Brain pericyte (primary cell): ENCODE measurements around the gene ZNF254.
"Not testable (repeated sequence)": the region's sequence is repeated elsewhere in the genome, so short reads cannot be mapped to it uniquely, and the experiment has no call there.

ENCODE experiments used
- DNase-seq: peaks from one replicate; pipeline ENCODE4 v3.0.0-alpha.2; 2012; ENCODE audit warnings: low read depth, low spot score

Gene ZNF254

GRCh38 chr19:24086974-24087595, at the start of gene ZNF254:
TSS of gene ZNF254 (plus strand) at chr19:24087187. CDS start at chr19:24087308, 121 bp downstream.
- peak; percentile 81 for DNase-seq

- no peak for DNase-seq
Measured at GRCh38 chr19:24040621-24041020, 46.4 kb upstream of the ZNF254 start.

GRCh38 chr19:24041326-24041725, 45.7 kb upstream of the ZNF254 start:
- not testable (repeated sequence) for DNase-seq

- DNase-seq = no peak
Measured at GRCh38 chr19:24046550-24046949, 40.4 kb upstream of the ZNF254 start.

- DNase-seq = no peak
Measured at GRCh38 chr19:24048261-24048660, 38.7 kb upstream of the ZNF254 start.

- no peak for DNase-seq
Measured at GRCh38 chr19:24049537-24049936, 37.5 kb upstream of the ZNF254 start.

- DNase-seq = no peak
Measured at GRCh38 chr19:24051516-24051915, 35.5 kb upstream of the ZNF254 start.

- no peak for DNase-seq
Measured at GRCh38 chr19:24052811-24053210, 34.2 kb upstream of the ZNF254 start.

- DNase-seq = no peak
Measured at GRCh38 chr19:24053601-24054000, 33.4 kb upstream of the ZNF254 start.

- no peak for DNase-seq
Measured at GRCh38 chr19:24054044-24054935, 32.7 kb upstream of the ZNF254 start.

- no peak for DNase-seq
Measured at GRCh38 chr19:24055548-24055947, 31.4 kb upstream of the ZNF254 start.

GRCh38 chr19:24057144-24057543, 29.8 kb upstream of the ZNF254 start:
- no peak for DNase-seq

- no peak for DNase-seq
Measured at GRCh38 chr19:24059563-24060295, 27.3 kb upstream of the ZNF254 start.

- no peak for DNase-seq
Measured at GRCh38 chr19:24060687-24061356, 26.2 kb upstream of the ZNF254 start.

- DNase-seq = no peak
Measured at GRCh38 chr19:24062190-24062589, 24.8 kb upstream of the ZNF254 start.

- DNase-seq = no peak
Measured at GRCh38 chr19:24063295-24063694, 23.7 kb upstream of the ZNF254 start.

GRCh38 chr19:24064175-24064574, 22.8 kb upstream of the ZNF254 start:
- DNase-seq = no peak

GRCh38 chr19:24065243-24065642, 21.7 kb upstream of the ZNF254 start:
- no peak for DNase-seq

GRCh38 chr19:24065865-24066604, 21.0 kb upstream of the ZNF254 start:
- no peak for DNase-seq

- no peak for DNase-seq
Measured at GRCh38 chr19:24069905-24070657, 16.9 kb upstream of the ZNF254 start.
